ENCODE data around the gene PRDM15.

GRCh38 chr21:41751611-41752011 lies 127.5 kb downstream of the PRDM15 start:
- peak in 1 of 3 experiments; percentile 3 for TF ChIP-seq CTCF (optimal IDR thresholded peaks at IDR 0.05 in 1 of 3, IDR thresholded peaks at IDR 0.05 in 1 of 3, conservative IDR thresholded peaks at IDR 0.05 in 1 of 3; ENCODE audit: extremely low read depth in 1 of 3, insufficient read depth in 2 of 3, low read length in 3 of 3)
- TF ChIP-seq EZH2 (IDR thresholded peaks at IDR 0.05; ENCODE audit: low read length) = no peak
